GM19025 (cell line): ENCODE measurements around the gene MRPS18B.
A peak's percentile ranks its signal among the peaks of the same experiment; 100 is the strongest.

Source experiments
- ATAC-seq: cut with Tn5 transposase; IDR thresholded peaks from one replicate; pipeline ENCODE4 v1.9.1; 2021; ENCODE audit warnings: mild to moderate bottlenecking, low read depth, moderate library complexity; ENCODE audit not compliant: unreplicated experiment

MRPS18B gene

GRCh38 chr6:30601815-30602641, 15.6 kb upstream of the MRPS18B start:
- ATAC-seq = no peak

GRCh38 chr6:30603961-30604360, 13.7 kb upstream of the MRPS18B start:
- no peak for ATAC-seq

- ATAC-seq = no peak
These were observed 7.6 kb upstream of the MRPS18B start for GRCh38 chr6:30610065-30610464.

- no peak for ATAC-seq
These were observed 6.3 kb upstream of the MRPS18B start for GRCh38 chr6:30611150-30611855.

GRCh38 chr6:30611856-30612194, 5.8 kb upstream of the MRPS18B start:
- no peak for ATAC-seq

- ATAC-seq = no peak
These were observed 5.4 kb upstream of the MRPS18B start for GRCh38 chr6:30612213-30612612.

- no peak for ATAC-seq
These were observed 4.9 kb upstream of the MRPS18B start for GRCh38 chr6:30612687-30613248.

- no peak for ATAC-seq
These were observed 4.2 kb upstream of the MRPS18B start for GRCh38 chr6:30613251-30614043.

GRCh38 chr6:30614044-30614842, 3.4 kb upstream of the MRPS18B start:
- no peak for ATAC-seq

- ATAC-seq = peak; percentile 25
These were observed 2.8 kb upstream of the MRPS18B start for GRCh38 chr6:30614843-30615218.

GRCh38 chr6:30615219-30615957, 2.3 kb upstream of the MRPS18B start:
- ATAC-seq = no peak

GRCh38 chr6:30615958-30616810, 1.5 kb upstream of the MRPS18B start:
- no peak for ATAC-seq

GRCh38 chr6:30616811-30617564, 652 bp upstream of the MRPS18B start, which contains the start of gene PPP1R10:
Gene PPP1R10 (minus strand): TSS chr6:30617243. CDS start chr6:30609944, 7,299 bp downstream.
- peak; percentile 77 for ATAC-seq

- no peak for ATAC-seq
These were observed 694 bp downstream of the MRPS18B start for GRCh38 chr6:30618270-30618797.

- no peak for ATAC-seq
These were observed 1.9 kb downstream of the MRPS18B start for GRCh38 chr6:30619561-30619960.

GRCh38 chr6:30625511-30625910, 7.9 kb downstream of the MRPS18B start:
- ATAC-seq = no peak
